HG03097 (cell line): ENCODE data around the gene CLEC16A.

Source experiments
- ATAC-seq: cut with Tn5 transposase; IDR thresholded peaks from one replicate; pipeline ENCODE4 v1.9.1; 2021; ENCODE audit not compliant: unreplicated experiment, low FRiP score

Gene CLEC16A

GRCh38 chr16:11181899-11182279, 237.5 kb downstream of the CLEC16A start:
- ATAC-seq, result no peak

GRCh38 chr16:11182411-11182810, 238.0 kb downstream of the CLEC16A start:
- no peak for ATAC-seq

- peak; percentile 45 for ATAC-seq
These were observed 238.9 kb downstream of the CLEC16A start for GRCh38 chr16:11183035-11183812.

GRCh38 chr16:11183951-11184350, 239.6 kb downstream of the CLEC16A start:
- ATAC-seq, result no peak

GRCh38 chr16:11187522-11188023, 243.2 kb downstream of the CLEC16A start:
- no peak for ATAC-seq

- no peak for ATAC-seq
These were observed 244.7 kb downstream of the CLEC16A start for GRCh38 chr16:11188801-11189740.

GRCh38 chr16:11190588-11191560, 246.5 kb downstream of the CLEC16A start:
- no peak for ATAC-seq

GRCh38 chr16:11191665-11192064, 247.3 kb downstream of the CLEC16A start:
- ATAC-seq, result no peak

GRCh38 chr16:11193494-11193893, 249.1 kb downstream of the CLEC16A start:
- ATAC-seq, result no peak

- ATAC-seq, result no peak
These were observed 250.5 kb downstream of the CLEC16A start for GRCh38 chr16:11194913-11195312.

- ATAC-seq, result no peak
These were observed 252.0 kb downstream of the CLEC16A start for GRCh38 chr16:11196286-11196828.

- no peak for ATAC-seq
These were observed 254.0 kb downstream of the CLEC16A start for GRCh38 chr16:11198375-11198774.

- ATAC-seq, result no peak
These were observed 254.5 kb downstream of the CLEC16A start for GRCh38 chr16:11198828-11199227.

- ATAC-seq, result no peak
These were observed 256.2 kb downstream of the CLEC16A start for GRCh38 chr16:11200592-11200991.

GRCh38 chr16:11201498-11202259, 257.3 kb downstream of the CLEC16A start:
- no peak for ATAC-seq

GRCh38 chr16:11202260-11203091, 258.1 kb downstream of the CLEC16A start:
- peak; percentile 37 for ATAC-seq

- no peak for ATAC-seq
These were observed 258.8 kb downstream of the CLEC16A start for GRCh38 chr16:11203111-11203623.

- ATAC-seq, result no peak
These were observed 260.2 kb downstream of the CLEC16A start for GRCh38 chr16:11204513-11205047.
